H1 (cell line): Measurements from ENCODE around the gene TFAP2B. TPM values are rescaled to one million over a fixed set of nuclear protein-coding genes. Genes with fewer than 3 reads are reported as not detected.

ENCODE experiments used
- CTCF ChIA-PET: fragments of 300-600 bp; sonication (Branson Sonifier 250); formaldehyde crosslinking; loops from one replicate; lab custom pipeline; 2021; ENCODE audit not compliant: partially characterized antibody; lab: Charles Lee
- POLR2A ChIA-PET: fragments of 300-600 bp; sonication (Branson Sonifier 250); formaldehyde crosslinking; loops from one replicate; lab custom pipeline; 2021; ENCODE audit warnings: inconsistent platforms; ENCODE audit not compliant: partially characterized antibody; lab: Charles Lee
- DNase-seq, 2 experiments: peaks; one replicate each; pipeline versions ENCODE4 v3.0.0 to v3.0.0-alpha.2; 2010 to 2022; ENCODE audit warnings: low spot score in 2 of 2, low read depth in 1 of 2, mixed read lengths in 1 of 2
- FAIRE-seq: peaks from 2 replicates; lab custom pipeline; 2011; peaks lifted over from hg19 to GRCh38; lab: Jason Lieb, UNC
- H2AFZ ChIP-seq: 2 replicates; pipeline ENCODE4 v1.8.1; 2012; ENCODE audit warnings: low read length, inconsistent platforms
- H2AK5ac ChIP-seq: 2 replicates; pipeline ENCODE4 v1.6.1; 2013; ENCODE audit warnings: low read depth, low read length
- H2BK120ac ChIP-seq: replicated peaks from 2 replicates; pipeline ENCODE3; 2013; ENCODE audit warnings: low read depth, low read length, inconsistent platforms
- H2BK12ac ChIP-seq: 2 replicates; pipeline ENCODE4 v1.6.1; 2013; ENCODE audit warnings: low read depth, low read length
- H2BK15ac ChIP-seq: 2 replicates; pipeline ENCODE4 v1.6.1; 2013; ENCODE audit warnings: low read length
- H2BK20ac ChIP-seq: 2 replicates; pipeline ENCODE4 v1.6.1; 2013; ENCODE audit warnings: low read length
- H2BK5ac ChIP-seq: 2 replicates; pipeline ENCODE4 v1.6.1; 2013; ENCODE audit warnings: low read depth, low read length
- H3K14ac ChIP-seq: 2 replicates; pipeline ENCODE4 v1.6.1; 2013; ENCODE audit warnings: inconsistent platforms; ENCODE audit not compliant: insufficient read length
- H3K18ac ChIP-seq: 2 replicates; pipeline ENCODE4 v1.6.1; 2013; ENCODE audit warnings: low read length; ENCODE audit errors: extremely low read depth
- H3K23ac ChIP-seq: 2 replicates; pipeline ENCODE4 v1.6.1; 2013; ENCODE audit warnings: inconsistent platforms; ENCODE audit not compliant: insufficient read length
- H3K23me2 ChIP-seq: 2 replicates; pipeline ENCODE4 v1.6.1; 2013; ENCODE audit warnings: low read depth, low read length
- H3K27ac ChIP-seq: 2 replicates; pipeline ENCODE4 v1.6.1; 2011; ENCODE audit warnings: low read depth, low read length, inconsistent platforms
- H3K27me3 ChIP-seq, 4 experiments: replicated peaks in 1 of 4; 1 replicate in 1 of 4; 2 replicates in 3 of 4; pipeline versions ENCODE4 v1.6.1 to v1.8.1; 2011 to 2013; ENCODE audit warnings: low read length in 3 of 4, mild to moderate bottlenecking in 3 of 4, inconsistent platforms in 2 of 4, mixed read lengths in 2 of 4, moderate library complexity in 1 of 4; ENCODE audit not compliant: control insufficient read depth in 3 of 4, insufficient read depth in 3 of 4; ENCODE audit errors: extremely low read depth in 1 of 4
- H3K36me3 ChIP-seq, 4 experiments: 2 replicates each; pipeline versions ENCODE4 v1.6.1 to v1.8.1; 2011 to 2013; ENCODE audit warnings: mild to moderate bottlenecking in 4 of 4, low read length in 3 of 4, moderate library complexity in 2 of 4, control low read depth in 1 of 4, inconsistent platforms in 1 of 4; ENCODE audit not compliant: insufficient read depth in 4 of 4, control insufficient read depth in 2 of 4
- H3K4ac ChIP-seq: replicated peaks from 2 replicates; pipeline ENCODE3; 2013; ENCODE audit warnings: low read length, low read depth, mixed read lengths, inconsistent platforms; ENCODE audit not compliant: insufficient read length
- H3K4me1 ChIP-seq, 4 experiments: replicated peaks in 1 of 4; 1 replicate in 1 of 4; 2 replicates in 3 of 4; pipeline versions ENCODE4 v1.6.1 to v1.8.1; 2011 to 2013; ENCODE audit warnings: low read length in 3 of 4, inconsistent platforms in 2 of 4, mixed read lengths in 1 of 4; ENCODE audit not compliant: insufficient read depth in 4 of 4, control insufficient read depth in 3 of 4
- H3K4me2 ChIP-seq, 2 experiments: 2 replicates each; pipeline versions ENCODE4 v1.6.1 to v1.8.1; 2011 to 2013; ENCODE audit warnings: low read depth in 2 of 2, low read length in 2 of 2, control low read depth in 1 of 2, inconsistent platforms in 1 of 2, mild to moderate bottlenecking in 1 of 2; ENCODE audit not compliant: insufficient read depth in 1 of 2
- H3K4me3 ChIP-seq, 4 experiments: fragments of 200-600, 300-600 bp in 1 of 4; sonication (generic), shearing (Covaris generic), sonication (Bioruptor Twin) in 1 of 4; 2 replicates each; pipeline versions ENCODE4 v1.5.1 to v1.8.1; 2011 to 2016; ENCODE audit warnings: low read length in 4 of 4, low read depth in 3 of 4, control low read depth in 2 of 4, inconsistent platforms in 2 of 4, mild to moderate bottlenecking in 2 of 4, mixed read lengths in 1 of 4, moderate library complexity in 1 of 4; ENCODE audit not compliant: insufficient read depth in 2 of 4; ENCODE audit errors: extremely low read depth in 1 of 4
- H3K56ac ChIP-seq: replicated peaks from 2 replicates; pipeline ENCODE3; 2013; ENCODE audit warnings: low read depth, mild to moderate bottlenecking, mixed read lengths, low read length, inconsistent platforms; ENCODE audit not compliant: insufficient read length
- H3K79me1 ChIP-seq: 2 replicates; pipeline ENCODE4 v1.6.1; 2013; ENCODE audit warnings: low read depth, low read length, control low read depth
- H3K79me2 ChIP-seq, 2 experiments: 2 replicates each; pipeline versions ENCODE4 v1.6.1 to v1.8.1; 2012 to 2013; ENCODE audit warnings: low read length in 2 of 2, mild to moderate bottlenecking in 2 of 2, inconsistent platforms in 1 of 2; ENCODE audit not compliant: insufficient read depth in 2 of 2, control insufficient read depth in 1 of 2
- H3K9ac ChIP-seq, 4 experiments: replicated peaks in 1 of 4; 1 replicate in 1 of 4; 2 replicates in 3 of 4; pipeline versions ENCODE4 v1.6.1 to v1.8.1; 2011 to 2013; ENCODE audit warnings: low read depth in 3 of 4, low read length in 3 of 4, control low read depth in 2 of 4, mild to moderate bottlenecking in 2 of 4, moderate library complexity in 2 of 4, inconsistent platforms in 1 of 4; ENCODE audit errors: extremely low read depth in 1 of 4
- H3K9me3 ChIP-seq, 2 experiments: 2 replicates each; pipeline versions ENCODE4 v1.6.1 to v1.8.1; 2012 to 2013; ENCODE audit warnings: mild to moderate bottlenecking in 2 of 2, moderate library complexity in 2 of 2, control low read depth in 1 of 2, inconsistent platforms in 1 of 2, low read depth in 1 of 2, low read length in 1 of 2, mixed read lengths in 1 of 2; ENCODE audit not compliant: insufficient read depth in 2 of 2
- H4K20me1 ChIP-seq, 2 experiments: replicated peaks in 1 of 2; 2 replicates each; pipeline versions ENCODE3 to v1.8.1; 2011 to 2013; ENCODE audit warnings: inconsistent platforms in 2 of 2, low read length in 2 of 2, mild to moderate bottlenecking in 1 of 2; ENCODE audit not compliant: insufficient read depth in 2 of 2, control insufficient read depth in 1 of 2
- H4K5ac ChIP-seq: 2 replicates; pipeline ENCODE4 v1.6.1; 2013; ENCODE audit warnings: low read length, low read depth, mixed read lengths, inconsistent platforms; ENCODE audit not compliant: insufficient read length
- H4K8ac ChIP-seq: 2 replicates; pipeline ENCODE4 v1.8.0; 2013; ENCODE audit warnings: mild to moderate bottlenecking, moderate library complexity, low read length, inconsistent platforms; ENCODE audit not compliant: insufficient read depth; ENCODE audit errors: extremely low read depth
- H4K91ac ChIP-seq: replicated peaks from 2 replicates; pipeline ENCODE3; 2013; ENCODE audit warnings: low read length, mixed read lengths, inconsistent platforms; ENCODE audit not compliant: insufficient read length
- JUND ChIP-seq: IDR thresholded peaks from 2 replicates; pipeline ENCODE4 v1.6.1; 2011; ENCODE audit warnings: mild to moderate bottlenecking, improper control_type of control experiment, low read length
- RNF2 ChIP-seq: fragments of 200-900, 300-1000 bp; sonication (generic); IDR thresholded peaks from 2 replicates; pipeline ENCODE4 v1.7.1; 2016; ENCODE audit warnings: borderline replicate concordance, low read depth, mild to moderate bottlenecking, antibody characterized with exemption, low read length; ENCODE audit not compliant: poor library complexity, severe bottlenecking; ENCODE audit errors: missing control alignments
- RXRA ChIP-seq: IDR thresholded peaks from 2 replicates; pipeline ENCODE4 v1.6.1; 2011; ENCODE audit warnings: low read depth, mild to moderate bottlenecking, low read length, moderate library complexity; ENCODE audit not compliant: insufficient read depth
- SUZ12 ChIP-seq: fragments of 200-600 bp; sonication (generic); IDR thresholded peaks from 2 replicates; pipeline ENCODE4 v1.6.1; 2012; ENCODE audit warnings: mild to moderate bottlenecking, inconsistent platforms, low read length, moderate library complexity, mixed read lengths
- WGBS, 2 experiments: shearing (Covaris generic) in 1 of 2; methylation state at CpG; one replicate each; pipeline versions ENCODE4 v1.1.6 to v1.1.7; 2013 to 2015; ENCODE audit warnings: low lambda C conversion rate in 2 of 2, mixed read lengths in 2 of 2, inconsistent platforms in 1 of 2, low coverage in 1 of 2, missing lambda C conversion rate in 1 of 2; ENCODE audit not compliant: insufficient replicate concordance in 2 of 2, insufficient coverage in 1 of 2, insufficient read length in 1 of 2; ENCODE audit errors: extremely low coverage in 1 of 2, missing lambda C conversion rate in 1 of 2; 5-methylcytosine and 5-hydroxymethylcytosine counted together
- polyA plus RNA-seq, 7 experiments: library from polyadenylated mRNA; depleted of rRNA in 3 of 7; stranded (reverse) in 5 of 7; unstranded in 2 of 7; fragments of >200 nt in 5 of 7; fragments of 200-250 nt in 2 of 7; gene quantifications; 1 replicate in 5 of 7; 2 replicates in 1 of 7; 4 replicates in 1 of 7; pipeline versions ENCODE4 v1.2.1 to v1.2.3, GENCODE V29; 2011 to 2013; ENCODE audit warnings: missing spikeins in 2 of 7, mixed read lengths in 2 of 7
- total RNA-seq: library from RNA; stranded (reverse); fragmentation: NEBNext Ultra II Directional; extraction: Animal tissue kit (Norgen Biotek cat#: 25700); gene quantifications from 2 replicates; pipeline ENCODE4 v1.2.1, GENCODE V29; 2021

Gene TFAP2B
- total and polyA plus RNA-seq, 2 of the 8 experiments (the other 6 are each of a cell fraction or from before 2014, with no cell fraction given): not detected

DNA sequence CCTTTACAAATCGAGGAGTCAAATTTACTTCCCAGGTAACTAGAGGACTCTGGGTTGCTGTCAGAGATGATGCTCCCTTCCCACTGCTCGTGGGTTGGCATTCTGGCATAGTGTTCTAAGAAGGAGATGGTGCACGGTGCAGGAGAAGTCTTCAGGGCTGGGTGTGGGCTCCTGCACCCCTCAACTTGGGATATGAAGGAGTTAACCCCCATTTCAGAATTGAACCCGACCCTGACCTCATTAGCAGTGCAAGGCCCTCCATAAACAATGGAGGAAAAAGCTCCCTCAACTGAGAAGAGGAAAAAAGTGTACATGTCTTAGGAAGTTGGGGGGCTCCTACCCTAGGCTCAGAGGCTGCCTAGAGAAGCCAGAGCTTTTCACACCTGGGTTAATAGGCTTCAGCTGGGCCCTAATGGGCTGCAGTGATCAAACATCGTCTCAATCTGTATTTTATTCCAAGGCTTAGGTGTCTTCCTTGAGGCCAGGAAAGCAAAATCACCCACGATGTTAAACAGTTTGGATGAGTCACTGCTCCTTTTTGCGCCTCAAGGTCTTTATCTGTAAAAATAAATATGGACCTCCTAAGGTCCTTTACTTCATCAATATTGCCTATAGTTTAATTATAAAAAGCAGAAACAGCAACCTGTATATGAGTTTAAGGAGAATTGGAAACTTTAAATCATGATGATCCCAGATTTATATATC lies 29.4 kb downstream of the TFAP2B start:
- H3K4me2 ChIP-seq: no peak overlapping the region
- no peak overlapping the region for H2BK15ac ChIP-seq
- no peaks in the 10 kb centered on the region for H3K36me3 ChIP-seq
- H2BK12ac ChIP-seq: no peak overlapping the region
- H3K14ac ChIP-seq: no peak overlapping the region
- no peak overlapping the region for H2AK5ac ChIP-seq
- no peak overlapping the region for H2BK5ac ChIP-seq
- H3K9me3 ChIP-seq: no peaks in the 10 kb centered on the region
- H3K56ac ChIP-seq: no peak overlapping the region
- no peak overlapping the region for H4K8ac ChIP-seq
- 22% methylated on average over 7 of the region's 7 CpGs; no CpG with 5 or more reads in 1 of the 2 experiments for WGBS, 2 experiments
- no peak overlapping the region for H2AFZ ChIP-seq
- H3K79me2 ChIP-seq: no peaks in the 10 kb centered on the region
- peaks cover 68 to 100% (median 89%) of the 10 kb centered on the region in 4 experiments for H3K27me3 ChIP-seq
- FAIRE-seq (no peak), DNase-seq (no peak)
- H3K27ac ChIP-seq: no peak overlapping the region
- no peak overlapping the region for H3K4me3 ChIP-seq
- H2BK20ac ChIP-seq: no peak overlapping the region
- H3K79me1 ChIP-seq: no peaks in the 10 kb centered on the region
- no peak overlapping the region for H4K91ac ChIP-seq
- H2BK120ac ChIP-seq: no peak overlapping the region
- POLR2A ChIA-PET: no interaction called here
- H3K23ac ChIP-seq: no peak overlapping the region
- H3K9ac ChIP-seq: no peak overlapping the region
- TF ChIP-seq SUZ12 (no peak; the same call in 1 of the 2 replicates), RXRA (no peak), JUND (no peak), RNF2 (peak; percentile 96)
- TF ChIP-seq, all 59 proteins: peak for 1
- CTCF ChIA-PET: interaction anchor here (1.3 kb wide), 1 partner anchor 21 kb away, joined by 3 read pairs; no protein-coding TSS in a partner anchor
- no peak overlapping the region for H4K5ac ChIP-seq
- H3K23me2 ChIP-seq: peaks cover 13% of the 10 kb centered on the region; the same call in 1 of the 2 replicates
- no peak overlapping the region for H3K4ac ChIP-seq
- no peak overlapping the region for H3K18ac ChIP-seq
- H4K20me1 ChIP-seq: peaks cover 3 to 11% of the 10 kb centered on the region in 2 experiments
- peaks cover 14 to 28% (median 22%) of the 10 kb centered on the region in 4 experiments for H3K4me1 ChIP-seq
